Spleen (tissue), 7 donors: ENCODE data around the gene KCNJ18.
"Not testable (repeated sequence)": the region's sequence is repeated elsewhere in the genome, so short reads cannot be mapped to it uniquely, and the experiment has no call there.

Source experiments
- POLR2A ChIP-seq, 3 donors: fragments of 450-650 bp; IDR thresholded peaks; one replicate each; pipeline ENCODE4 v1.5.1; 2017; ENCODE audit warnings: antibody characterized with exemption in 3 of 3, mild to moderate bottlenecking in 1 of 3
- POLR2AphosphoS5 ChIP-seq, 3 donors: sonication (generic); formaldehyde crosslinking; IDR thresholded peaks; one replicate each; pipeline ENCODE4 v1.5.1; 2017; ENCODE audit warnings: antibody characterized with exemption in 3 of 3
- TF ChIP-seq, protein P1 (sequence below), 11 experiments: fragments of 200-600 bp in 7 of 11; fragments of 450-650 bp in 4 of 11; sonication (generic) in 4 of 11; IDR thresholded peaks in 8 of 11; conservative IDR thresholded peaks in 3 of 11; 1 replicate in 7 of 11; 2 replicates in 4 of 11; pipeline versions ENCODE4 v1.4.0 to v1.8.0; 2016 to 2021; ENCODE audit warnings: antibody characterized with exemption in 11 of 11, inconsistent platforms in 4 of 11, mild to moderate bottlenecking in 1 of 11
- donor health status: DM: no; HTN: no; CAD: no; lungs with moderate emphysema.
- donor health status: DM: no; HTN: no; CAD: no.
- donor health status: DM: no; HTN: no; CAD: no.

DNA sequence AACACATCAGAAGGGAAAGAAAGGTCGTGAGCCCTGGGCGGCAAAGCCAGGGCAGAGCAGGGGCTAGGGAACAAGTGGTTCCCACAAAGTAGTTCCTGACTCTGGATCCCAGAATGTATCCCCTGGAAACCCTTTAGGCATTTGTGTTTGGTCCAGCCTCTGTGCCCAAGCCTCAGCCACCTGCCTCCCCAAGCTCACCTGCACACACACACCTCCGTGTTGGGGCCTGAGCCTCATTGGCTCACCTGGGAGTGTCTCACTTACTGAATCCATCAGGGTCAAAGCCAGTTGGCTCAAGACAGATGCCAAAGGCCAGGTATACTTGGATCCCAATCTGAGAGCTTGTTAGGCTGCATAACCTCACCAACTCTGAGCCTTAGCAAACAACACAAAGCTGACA, 54.1 kb downstream of the KCNJ18 start:
- TF ChIP-seq, protein P1, sequence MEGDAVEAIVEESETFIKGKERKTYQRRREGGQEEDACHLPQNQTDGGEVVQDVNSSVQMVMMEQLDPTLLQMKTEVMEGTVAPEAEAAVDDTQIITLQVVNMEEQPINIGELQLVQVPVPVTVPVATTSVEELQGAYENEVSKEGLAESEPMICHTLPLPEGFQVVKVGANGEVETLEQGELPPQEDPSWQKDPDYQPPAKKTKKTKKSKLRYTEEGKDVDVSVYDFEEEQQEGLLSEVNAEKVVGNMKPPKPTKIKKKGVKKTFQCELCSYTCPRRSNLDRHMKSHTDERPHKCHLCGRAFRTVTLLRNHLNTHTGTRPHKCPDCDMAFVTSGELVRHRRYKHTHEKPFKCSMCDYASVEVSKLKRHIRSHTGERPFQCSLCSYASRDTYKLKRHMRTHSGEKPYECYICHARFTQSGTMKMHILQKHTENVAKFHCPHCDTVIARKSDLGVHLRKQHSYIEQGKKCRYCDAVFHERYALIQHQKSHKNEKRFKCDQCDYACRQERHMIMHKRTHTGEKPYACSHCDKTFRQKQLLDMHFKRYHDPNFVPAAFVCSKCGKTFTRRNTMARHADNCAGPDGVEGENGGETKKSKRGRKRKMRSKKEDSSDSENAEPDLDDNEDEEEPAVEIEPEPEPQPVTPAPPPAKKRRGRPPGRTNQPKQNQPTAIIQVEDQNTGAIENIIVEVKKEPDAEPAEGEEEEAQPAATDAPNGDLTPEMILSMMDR (IDR thresholded peaks at IDR 0.05 in 8 of 11, conservative IDR thresholded peaks at IDR 0.05 in 3 of 11), result not testable (repeated sequence)
- TF ChIP-seq POLR2A, POLR2AphosphoS5 (IDR thresholded peaks at IDR 0.05): not testable (repeated sequence)
